DMS53 (cell line): Measurements from ENCODE around the gene RETREG2.

Experiments
- DNase-seq: peaks from one replicate; lab custom pipeline; 2025; lab: John Stamatoyannopoulos, UW

Gene RETREG2

DNA sequence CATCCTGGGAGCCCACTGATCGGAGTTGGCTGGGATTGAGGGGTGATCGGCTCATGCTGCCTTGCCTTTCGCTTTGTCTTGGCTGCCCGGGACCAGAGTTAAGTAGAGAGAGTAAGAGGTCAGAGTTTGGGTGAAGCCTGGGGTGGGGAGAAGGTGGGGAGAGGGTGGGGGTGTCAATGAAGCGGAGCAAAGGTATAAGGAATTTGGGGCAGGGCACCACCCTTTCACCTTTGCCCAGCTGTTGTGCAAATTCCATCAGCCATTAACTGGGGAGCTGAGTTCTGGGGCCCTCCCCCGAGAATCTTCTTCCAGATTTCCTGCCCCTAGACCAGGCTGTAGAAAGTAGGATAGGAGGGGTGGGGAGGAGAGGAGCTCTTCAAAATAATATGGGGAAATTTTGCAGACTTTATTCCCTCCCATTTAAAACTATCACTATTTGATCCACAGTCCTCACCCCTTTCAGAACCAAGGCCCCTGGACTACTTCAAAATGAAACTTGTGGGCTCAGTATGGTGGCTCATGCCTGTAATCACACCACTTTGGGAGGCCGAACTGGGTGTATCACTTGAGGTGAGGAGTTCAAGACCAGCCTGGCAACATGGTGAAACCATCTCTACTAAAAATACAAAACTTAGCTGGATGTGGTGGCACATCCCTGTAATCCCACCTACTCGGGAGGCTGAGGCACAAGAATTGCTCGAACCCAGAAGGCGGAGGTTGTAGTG lies 8.0 kb upstream of the RETREG2 start, which contains the start of gene SLC23A3:
SLC23A3 (minus strand) TSS at position 100 of the 725 bp plus-strand sequence; CDS start at position 55, 45 bp downstream.
- DNase-seq: no peak

GRCh38 chr2:219171231-219171651 lies 6.8 kb upstream of the RETREG2 start:
- DNase-seq: peak; percentile 58

- no peak for DNase-seq
Observed at GRCh38 chr2:219172231-219173154, 5.6 kb upstream of the RETREG2 start.

DNA sequence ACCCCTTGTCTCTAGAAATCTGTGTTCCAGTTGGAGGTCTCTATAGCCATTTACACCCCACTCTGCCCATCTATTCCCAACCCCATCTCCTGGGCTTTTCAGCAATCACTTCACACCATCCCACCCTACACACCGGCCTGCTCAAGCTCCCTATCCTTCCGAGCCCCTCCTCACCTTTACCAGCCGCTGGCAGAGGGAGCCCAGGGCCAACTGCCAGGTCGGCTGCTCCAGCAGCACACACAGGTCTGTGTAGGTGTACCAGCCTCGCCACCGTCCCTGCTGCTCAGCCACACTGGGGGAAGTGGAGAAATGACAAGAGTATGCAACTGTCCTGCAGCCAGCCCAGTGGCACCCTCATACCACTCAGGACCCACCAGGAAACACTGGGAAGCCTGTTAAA lies 4.9 kb upstream of the RETREG2 start:
- DNase-seq: no peak

GRCh38 chr2:219174146-219174545 lies 3.9 kb upstream of the RETREG2 start:
- DNase-seq: no peak

- no peak for DNase-seq
Observed at GRCh38 chr2:219174801-219175200, 3.3 kb upstream of the RETREG2 start.

GRCh38 chr2:219175486-219175885 lies 2.6 kb upstream of the RETREG2 start:
- DNase-seq: no peak

- peak; percentile 71 for DNase-seq
Observed at GRCh38 chr2:219175928-219176817, 1.9 kb upstream of the RETREG2 start.

DNA sequence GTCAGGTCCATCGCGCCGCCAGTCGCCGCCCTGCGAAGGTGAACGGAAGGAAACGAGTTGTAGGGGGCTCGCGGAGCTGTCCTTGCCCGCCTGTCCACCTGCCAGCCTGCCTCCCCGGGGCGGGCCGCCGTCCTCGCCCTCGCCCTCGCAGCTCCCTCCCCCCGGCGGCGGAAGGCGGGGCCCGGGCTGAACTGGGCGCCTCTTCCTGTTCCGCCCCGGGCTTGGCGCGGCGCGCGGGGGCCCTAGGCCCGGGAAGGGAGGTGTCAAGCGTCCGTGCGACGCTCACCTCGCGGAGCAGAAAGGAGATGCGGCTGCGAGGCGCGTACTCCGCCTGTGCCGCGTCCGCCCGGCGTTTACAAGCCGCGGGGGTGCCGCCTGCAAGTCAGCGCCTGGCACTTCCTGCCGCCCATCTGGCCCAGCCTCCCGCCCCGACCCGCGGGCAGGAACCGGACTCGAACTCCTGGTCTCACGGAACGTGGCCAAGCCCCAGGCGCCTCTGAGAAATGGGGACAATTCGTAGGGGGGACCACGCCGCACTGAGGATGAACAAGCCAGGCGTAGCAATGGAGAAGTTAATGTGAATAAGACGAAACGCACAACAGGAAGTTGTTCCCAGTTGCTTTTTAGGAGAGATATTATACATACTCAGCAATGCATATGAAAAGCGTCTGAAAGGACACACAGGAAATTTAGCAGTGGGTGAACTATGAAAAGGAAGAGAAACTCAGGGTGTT lies 1.1 kb upstream of the RETREG2 start, which contains the start of gene CNPPD1:
CNPPD1 (minus strand) TSS at position 108 of the 734 bp plus-strand sequence; CDS start at position 11, 97 bp downstream.
- peak; percentile 94 for DNase-seq

DNA sequence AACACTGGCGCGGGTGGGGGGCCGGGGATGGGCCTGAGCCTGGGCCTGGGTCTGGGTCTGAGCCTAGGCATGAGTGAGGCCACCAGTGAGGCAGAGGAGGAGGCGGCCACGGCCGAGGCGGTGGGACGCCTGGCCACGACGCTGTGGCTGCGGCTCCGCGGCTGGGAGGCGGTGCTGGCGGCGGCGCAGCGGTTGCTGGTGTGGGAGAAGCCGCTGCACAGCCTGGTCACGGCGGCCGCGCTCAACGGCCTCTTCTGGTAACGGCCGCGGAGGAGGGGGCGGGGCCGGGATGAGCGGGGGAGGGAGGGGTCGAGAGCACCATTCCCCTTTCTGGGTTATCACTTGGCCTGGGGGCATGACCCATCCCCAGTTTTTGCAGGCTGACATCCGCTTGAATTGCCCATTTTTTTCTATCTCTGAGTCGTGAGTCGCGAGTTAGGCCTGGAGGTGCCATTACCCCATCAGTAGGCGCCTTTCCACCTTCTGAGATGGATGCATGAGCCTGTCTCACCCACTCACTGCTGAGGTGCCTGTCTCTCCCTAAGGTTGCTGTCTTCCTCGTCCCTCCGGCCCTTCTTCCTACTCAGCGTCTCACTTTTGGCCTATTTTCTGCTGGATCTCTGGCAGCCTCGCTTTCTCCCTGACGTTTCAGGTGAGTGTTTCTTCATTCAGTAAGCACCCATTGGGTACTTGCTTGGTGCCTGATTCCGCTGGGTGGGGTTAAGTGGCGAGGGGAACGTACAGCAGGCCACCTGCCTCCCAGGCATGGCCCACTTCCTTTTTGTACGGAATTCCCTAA lies 501 bp downstream of the RETREG2 start:
- peak; percentile 68 for DNase-seq

DNA sequence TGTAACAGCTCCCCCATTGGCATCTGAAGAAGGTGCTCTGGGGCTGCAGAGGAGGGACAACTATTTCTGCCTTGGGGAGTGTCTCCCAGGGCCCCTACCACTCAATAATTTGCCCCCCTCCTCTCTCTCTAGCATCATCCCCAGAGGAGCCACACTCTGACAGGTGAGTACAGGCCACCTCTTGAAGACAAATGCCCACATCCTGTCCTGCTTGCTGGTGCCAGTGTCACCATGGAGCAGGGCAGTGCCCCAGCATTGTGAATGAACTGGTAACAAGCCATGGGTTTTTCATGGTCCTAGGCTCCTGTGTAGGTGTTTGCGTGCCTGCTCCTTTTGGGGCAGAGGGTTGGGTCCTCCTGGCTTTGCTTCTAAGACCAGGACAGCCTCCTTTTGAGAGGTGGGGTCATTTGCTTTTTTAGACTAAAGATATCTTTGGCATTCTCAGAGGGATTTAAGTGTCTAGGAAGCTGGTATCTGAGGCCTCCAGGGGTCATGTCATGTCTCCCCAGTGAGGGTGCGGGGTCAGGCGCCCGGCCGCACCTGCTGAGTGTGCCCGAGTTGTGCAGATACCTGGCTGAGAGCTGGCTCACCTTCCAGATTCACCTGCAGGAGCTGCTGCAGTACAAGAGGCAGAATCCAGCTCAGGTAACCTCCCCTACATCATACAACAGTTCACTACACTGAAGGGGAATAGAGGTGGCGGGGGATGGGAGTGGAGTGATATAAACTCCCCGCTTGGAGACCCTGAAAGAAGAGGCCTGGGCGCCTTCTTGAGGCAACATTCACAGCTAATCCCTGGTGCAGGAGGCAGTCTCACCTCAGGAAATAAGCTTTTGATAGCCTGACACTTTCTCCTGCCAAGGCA lies 1.8 kb downstream of the RETREG2 start:
- no peak for DNase-seq

- no peak for DNase-seq
Observed at GRCh38 chr2:219180961-219181360, 2.9 kb downstream of the RETREG2 start.

DNA sequence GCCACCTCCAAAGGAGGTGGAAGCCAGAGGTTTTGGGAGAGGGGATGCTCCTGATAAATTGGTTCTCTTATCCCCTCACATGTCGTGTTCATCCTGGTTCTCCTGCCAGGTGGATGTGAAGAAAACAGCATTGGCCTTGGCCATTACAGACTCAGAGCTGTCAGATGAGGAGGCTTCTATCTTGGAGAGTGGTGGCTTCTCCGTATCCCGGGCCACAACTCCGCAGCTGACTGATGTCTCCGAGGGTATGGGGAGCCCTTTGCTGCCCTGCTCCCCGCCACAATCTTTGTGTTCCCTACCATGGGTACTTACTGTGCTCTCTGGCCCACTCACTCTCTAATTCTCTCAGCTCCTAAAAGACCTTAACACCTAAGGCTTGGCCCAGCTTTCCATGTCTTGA lies 3.5 kb downstream of the RETREG2 start:
- no peak for DNase-seq

DNA sequence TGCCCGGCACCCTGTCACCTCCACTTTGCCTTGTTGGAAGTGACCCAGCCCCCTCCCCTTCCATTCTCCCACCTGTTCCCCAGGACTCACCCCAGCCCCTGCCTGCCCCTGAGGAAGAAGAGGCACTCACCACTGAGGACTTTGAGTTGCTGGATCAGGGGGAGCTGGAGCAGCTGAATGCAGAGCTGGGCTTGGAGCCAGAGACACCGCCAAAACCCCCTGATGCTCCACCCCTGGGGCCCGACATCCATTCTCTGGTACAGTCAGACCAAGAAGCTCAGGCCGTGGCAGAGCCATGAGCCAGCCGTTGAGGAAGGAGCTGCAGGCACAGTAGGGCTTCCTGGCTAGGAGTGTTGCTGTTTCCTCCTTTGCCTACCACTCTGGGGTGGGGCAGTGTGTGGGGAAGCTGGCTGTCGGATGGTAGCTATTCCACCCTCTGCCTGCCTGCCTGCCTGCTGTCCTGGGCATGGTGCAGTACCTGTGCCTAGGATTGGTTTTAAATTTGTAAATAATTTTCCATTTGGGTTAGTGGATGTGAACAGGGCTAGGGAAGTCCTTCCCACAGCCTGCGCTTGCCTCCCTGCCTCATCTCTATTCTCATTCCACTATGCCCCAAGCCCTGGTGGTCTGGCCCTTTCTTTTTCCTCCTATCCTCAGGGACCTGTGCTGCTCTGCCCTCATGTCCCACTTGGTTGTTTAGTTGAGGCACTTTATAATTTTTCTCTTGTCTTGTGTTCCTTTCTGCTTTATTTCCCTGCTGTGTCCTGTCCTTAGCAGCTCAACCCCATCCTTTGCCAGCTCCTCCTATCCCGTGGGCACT lies 4.5 kb downstream of the RETREG2 start:
- DNase-seq: no peak

DNA sequence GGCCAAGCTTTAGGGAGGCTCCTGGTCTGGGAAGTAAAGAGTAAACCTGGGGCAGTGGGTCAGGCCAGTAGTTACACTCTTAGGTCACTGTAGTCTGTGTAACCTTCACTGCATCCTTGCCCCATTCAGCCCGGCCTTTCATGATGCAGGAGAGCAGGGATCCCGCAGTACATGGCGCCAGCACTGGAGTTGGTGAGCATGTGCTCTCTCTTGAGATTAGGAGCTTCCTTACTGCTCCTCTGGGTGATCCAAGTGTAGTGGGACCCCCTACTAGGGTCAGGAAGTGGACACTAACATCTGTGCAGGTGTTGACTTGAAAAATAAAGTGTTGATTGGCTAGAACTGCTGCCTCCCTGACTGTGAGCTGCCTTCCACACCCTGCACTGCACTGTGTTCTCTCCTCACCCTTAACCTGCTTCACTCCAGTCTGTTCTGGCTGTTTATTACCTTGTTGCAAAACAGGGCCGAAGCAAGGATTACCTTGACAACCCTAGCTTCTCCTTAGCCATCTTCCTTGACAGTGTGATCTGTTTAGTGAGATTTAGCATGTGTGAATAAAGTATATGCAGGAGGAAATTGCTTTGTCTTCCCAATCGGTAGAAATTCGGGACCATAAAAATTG lies 5.2 kb downstream of the RETREG2 start:
- no peak for DNase-seq

DNA sequence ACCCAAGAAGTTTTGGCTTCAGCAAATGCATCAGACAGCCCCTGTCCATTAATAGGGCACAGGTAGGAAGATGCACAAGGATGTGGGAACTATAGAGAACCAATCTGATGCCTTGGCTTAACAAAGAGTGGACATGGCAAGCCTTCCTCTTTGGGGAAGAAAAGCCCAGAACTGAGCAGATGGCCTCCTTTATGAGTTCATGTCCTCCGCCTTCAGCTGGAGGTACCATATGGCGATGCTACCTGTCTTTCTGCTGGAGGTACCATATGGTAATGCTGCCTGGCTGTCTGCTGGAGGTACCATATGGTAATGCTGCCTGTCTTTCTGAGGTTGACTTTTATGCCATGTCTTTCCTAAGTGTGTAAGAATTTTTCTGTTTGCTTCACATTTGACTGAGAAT lies 6.0 kb downstream of the RETREG2 start:
- no peak for DNase-seq

DNA sequence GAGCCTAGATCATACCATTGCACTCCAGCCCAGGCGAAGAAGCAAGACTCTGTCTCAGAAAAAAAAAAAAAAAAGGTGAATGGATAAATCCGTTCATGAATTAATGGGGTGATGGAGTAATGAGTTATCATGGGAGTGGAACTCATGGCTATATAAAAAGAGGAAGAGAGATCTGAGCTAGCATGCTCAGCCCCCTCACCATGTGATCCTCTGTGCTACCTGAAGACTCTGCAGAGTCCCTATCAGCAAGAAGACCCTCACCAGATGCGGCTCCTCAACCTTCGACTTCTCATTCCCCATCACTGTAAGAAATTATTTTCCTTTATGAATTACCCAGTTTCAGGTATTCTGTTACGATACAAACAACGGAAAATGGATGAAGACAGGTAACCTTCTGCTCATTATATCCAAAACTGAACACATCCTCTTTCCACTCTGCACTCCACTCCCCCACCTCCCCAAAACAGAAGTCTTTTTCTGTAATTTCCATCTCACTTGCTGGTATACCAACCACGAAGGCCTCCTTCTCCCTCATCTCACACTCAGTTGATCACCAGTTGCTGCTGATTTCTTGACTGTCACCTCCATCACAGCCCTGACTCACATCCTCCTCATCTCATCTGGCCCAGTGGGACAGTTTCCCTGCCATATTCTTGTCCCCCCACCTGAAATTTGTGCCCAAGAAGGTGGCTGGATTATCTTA lies 8.8 kb downstream of the RETREG2 start:
- DNase-seq: no peak
